ENCODE results near the gene MAPKAPK5. TPM values are rescaled to one million over a fixed set of nuclear protein-coding genes. Genes with fewer than 3 reads are reported as not detected.

The MAPKAPK5 gene
- total and polyA plus RNA-seq, 2 of the 13 experiments (the other 11 are each of a cell fraction or from before 2014, with no cell fraction given), result 43.2 to 58.2 TPM

- Histone ChIP-seq H3K4me3 (replicated peaks in 1 of 3; ENCODE audit: insufficient read depth in 1 of 3, low read depth in 2 of 3, low read length in 3 of 3) (no peak overlapping the region), H3K27ac (ENCODE audit: extremely low read length, insufficient read depth, low read length) (no peak overlapping the region), H3K4me1 (ENCODE audit: insufficient read depth, low read length) (peaks cover 11% of the 10 kb centered on the region), H3K9me3 (ENCODE audit: low read length) (no peaks in the 10 kb centered on the region), H3K27me3 (ENCODE audit: control insufficient read depth in 1 of 2, insufficient read depth in 2 of 2, low read length in 2 of 2) (no peaks in the 10 kb centered on the region), H3K9ac (ENCODE audit: insufficient read depth, low read depth, low read length) (no peak overlapping the region), H3K4me2 (ENCODE audit: low read depth, low read length) (no peak overlapping the region), H4K20me1 (ENCODE audit: insufficient read depth, low read length) (no peaks in the 10 kb centered on the region), H3K36me3 (replicated peaks in 1 of 2; ENCODE audit: control insufficient read depth in 1 of 2, insufficient read depth in 2 of 2, low read length in 2 of 2) (peaks cover 12 to 39% of the 10 kb centered on the region in 2 experiments), H2AFZ (ENCODE audit: low read length) (no peak overlapping the region), H3K79me2 (ENCODE audit: insufficient read depth, low read length) (no peaks in the 10 kb centered on the region)
- in situ Hi-C loops (cut with HindIII; ENCODE audit: extremely low pct_ligation_motif_present, low pct_unique_long_range_greater_than_20kb) (no loop called here), intact Hi-C loops (cut with micrococcal nuclease; ENCODE audit: unreplicated experiment) (no loop called here)
- FAIRE-seq, result no peak
- ChIA-PET POLR2A (no interaction called here), CTCF (ENCODE audit: low intra/inter-chr PET ratio, low total read pairs) (no interaction called here)
- no TSS peak for BruUV-seq (replicated peaks)
- no peak for DNase-seq (ENCODE audit: low spot score)
- 94% methylated on average over 5 of the region's 5 CpGs for WGBS (ENCODE audit: low lambda C conversion rate)
- no peak for ATAC-seq
- no peak for TF ChIP-seq ZNF687 (CRISPR knock-in tag; IDR thresholded peaks at IDR 0.05)
- TF ChIP-seq CREB1 (IDR thresholded peaks at IDR 0.05), result no peak
- no peak for TF ChIP-seq CREB1 (CRISPR knock-in tag; IDR thresholded peaks at IDR 0.05)
- TF ChIP-seq DRAP1 (CRISPR knock-in tag; IDR thresholded peaks at IDR 0.05), result no peak
- TF ChIP-seq ZNF558 (CRISPR knock-in tag; IDR thresholded peaks at IDR 0.05; ENCODE audit: borderline replicate concordance), result no peak
- no peak for TF ChIP-seq ZNF550 (CRISPR knock-in tag; IDR thresholded peaks at IDR 0.05; ENCODE audit: borderline replicate concordance)
- no peak for TF ChIP-seq RFXANK (CRISPR knock-in tag; IDR thresholded peaks at IDR 0.05)
- TF ChIP-seq NFRKB (IDR thresholded peaks at IDR 0.05), result no peak
- TF ChIP-seq JUNB (CRISPR knock-in tag; IDR thresholded peaks at IDR 0.05; ENCODE audit: borderline replicate concordance), result no peak
- TF ChIP-seq ZKSCAN1 (IDR thresholded peaks at IDR 0.05; ENCODE audit: low read length), result no peak
- no peak for TF ChIP-seq TFDP2 (CRISPR knock-in tag; IDR thresholded peaks at IDR 0.05)
- TF ChIP-seq PRDM10 (CRISPR knock-in tag; IDR thresholded peaks at IDR 0.05; ENCODE audit: low read depth), result no peak
- TF ChIP-seq TAF15 (IDR thresholded peaks at IDR 0.05; ENCODE audit: low read depth, low read length, poor library complexity, severe bottlenecking), result no peak
- no peak for TF ChIP-seq ZNF7 (CRISPR knock-in tag; IDR thresholded peaks at IDR 0.05)
- TF ChIP-seq ZNF710 (CRISPR knock-in tag; IDR thresholded peaks at IDR 0.05; ENCODE audit: borderline replicate concordance), result no peak
Observed at GRCh38 chr12:111894556-111894955, 52.5 kb downstream of the MAPKAPK5 start.

Measured in HepG2 (cell line).